HK-2 (cell line): ENCODE measurements around the gene VEGFD.
"Not testable (repeated sequence)": the region's sequence is repeated elsewhere in the genome, so short reads cannot be mapped to it uniquely, and the experiment has no call there.

Experiments used
- DNase-seq: peaks from one replicate; pipeline ENCODE4 v3.0.0-alpha.2; 2018; ENCODE audit not compliant: unreplicated experiment

VEGFD gene

DNA sequence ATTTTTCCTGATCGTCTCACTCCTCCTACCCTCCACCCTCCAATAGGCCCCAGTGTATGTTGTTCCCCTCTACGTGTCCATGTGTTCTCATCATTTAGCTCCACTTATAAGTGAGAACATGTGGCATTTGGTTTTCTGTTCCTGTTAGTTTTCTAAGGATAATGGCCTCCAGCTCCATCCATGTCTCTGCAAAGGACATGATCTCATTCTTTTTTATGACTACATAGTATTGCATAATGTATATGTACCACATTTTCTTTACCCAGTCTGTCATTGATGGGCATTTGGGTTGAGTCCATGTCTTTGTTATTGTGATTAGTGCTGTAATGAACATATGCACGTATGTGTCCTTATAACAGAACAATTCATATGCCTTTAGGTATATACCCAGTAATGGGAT is 78.3 kb downstream of the VEGFD start:
- DNase-seq, result not testable (repeated sequence)

- DNase-seq, result peak; percentile 62
Measured at GRCh38 chrX:15301924-15302323, 82.3 kb downstream of the VEGFD start.

- no peak for DNase-seq
Measured at GRCh38 chrX:15299941-15300851, 84.0 kb downstream of the VEGFD start.

DNA sequence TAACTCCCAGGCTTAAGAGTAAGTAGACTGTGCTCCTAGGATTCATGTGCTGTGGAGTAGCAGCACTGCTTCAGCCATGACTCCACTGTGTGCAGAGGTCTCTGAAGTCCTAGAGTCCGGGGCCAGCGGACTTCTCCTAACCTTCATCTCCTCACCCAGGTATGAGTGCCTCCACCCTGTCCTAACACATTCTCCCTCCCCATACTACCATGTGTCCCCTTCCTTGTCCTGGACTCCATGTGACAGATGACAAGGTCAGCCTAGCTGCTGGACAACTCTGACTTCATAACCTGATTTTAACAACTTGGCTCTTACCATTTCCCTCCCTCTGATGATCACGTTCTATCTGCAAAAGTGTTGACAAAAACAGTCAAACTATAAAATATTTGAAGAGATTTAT is 85.4 kb downstream of the VEGFD start:
- DNase-seq, result no peak

- DNase-seq, result no peak
Measured at GRCh38 chrX:15298201-15298600, 86.0 kb downstream of the VEGFD start.
